Thymus (tissue), 11 donors: ENCODE measurements around the gene ALG14. TPM values are rescaled to one million over a fixed set of nuclear protein-coding genes. Genes with fewer than 3 reads are reported as not detected.

Experiments used
- DNase-seq, 9 donors: peaks; one replicate each; pipeline ENCODE4 v3.0.0-alpha.2; 2013; ENCODE audit warnings: low spot score in 9 of 9, low read depth in 6 of 9, missing footprints in 1 of 9
- H3K27ac ChIP-seq, 2 donors: one replicate each; pipeline ENCODE4 v1.5.1; 2013; ENCODE audit warnings: control low read depth in 1 of 2, low read depth in 1 of 2, low read length in 1 of 2, mild to moderate bottlenecking in 1 of 2, moderate library complexity in 1 of 2
- H3K27me3 ChIP-seq, 2 donors: one replicate each; pipeline ENCODE4 v1.5.1; 2013; ENCODE audit warnings: low read length in 1 of 2; ENCODE audit not compliant: control insufficient read depth in 2 of 2, insufficient read depth in 1 of 2
- H3K36me3 ChIP-seq, 2 donors: one replicate each; pipeline ENCODE4 v1.5.1; 2013; ENCODE audit warnings: low read length in 1 of 2, mild to moderate bottlenecking in 1 of 2, moderate library complexity in 1 of 2; ENCODE audit not compliant: control insufficient read depth in 2 of 2, insufficient read depth in 2 of 2
- H3K4me1 ChIP-seq, 2 donors: one replicate each; pipeline ENCODE4 v1.5.1; 2013; ENCODE audit warnings: low read length in 2 of 2; ENCODE audit not compliant: control insufficient read depth in 2 of 2, insufficient read depth in 2 of 2
- H3K4me3 ChIP-seq, 2 donors: one replicate each; pipeline ENCODE4 v1.5.1; 2013; ENCODE audit warnings: low read length in 2 of 2, control low read depth in 1 of 2, mild to moderate bottlenecking in 1 of 2
- H3K9me3 ChIP-seq, 2 donors: one replicate each; pipeline ENCODE4 v1.5.1; 2013; ENCODE audit warnings: low read length in 1 of 2, mild to moderate bottlenecking in 1 of 2; ENCODE audit not compliant: control insufficient read depth in 2 of 2, insufficient read depth in 1 of 2
- WGBS: extraction: QIAGEN DNeasy Blood & Tissue Kit; methylation state at CpG from one replicate; pipeline ENCODE4 v1.1.7; 2013; 5-methylcytosine and 5-hydroxymethylcytosine counted together
- polyA plus RNA-seq: library from polyadenylated mRNA; stranded (reverse); fragments of 200-250 nt; gene quantifications from one replicate; pipeline ENCODE4 v1.2.3, GENCODE V29; 2013
- total RNA-seq: library from RNA; stranded (reverse); fragments of 120-200 nt; gene quantifications from one replicate; pipeline ENCODE4 v1.2.4, GENCODE V29; 2013
- donor health status: healthy.

The ALG14 gene
- total and polyA plus RNA-seq, 2 donors = 1.3 to 4.3 TPM

DNA sequence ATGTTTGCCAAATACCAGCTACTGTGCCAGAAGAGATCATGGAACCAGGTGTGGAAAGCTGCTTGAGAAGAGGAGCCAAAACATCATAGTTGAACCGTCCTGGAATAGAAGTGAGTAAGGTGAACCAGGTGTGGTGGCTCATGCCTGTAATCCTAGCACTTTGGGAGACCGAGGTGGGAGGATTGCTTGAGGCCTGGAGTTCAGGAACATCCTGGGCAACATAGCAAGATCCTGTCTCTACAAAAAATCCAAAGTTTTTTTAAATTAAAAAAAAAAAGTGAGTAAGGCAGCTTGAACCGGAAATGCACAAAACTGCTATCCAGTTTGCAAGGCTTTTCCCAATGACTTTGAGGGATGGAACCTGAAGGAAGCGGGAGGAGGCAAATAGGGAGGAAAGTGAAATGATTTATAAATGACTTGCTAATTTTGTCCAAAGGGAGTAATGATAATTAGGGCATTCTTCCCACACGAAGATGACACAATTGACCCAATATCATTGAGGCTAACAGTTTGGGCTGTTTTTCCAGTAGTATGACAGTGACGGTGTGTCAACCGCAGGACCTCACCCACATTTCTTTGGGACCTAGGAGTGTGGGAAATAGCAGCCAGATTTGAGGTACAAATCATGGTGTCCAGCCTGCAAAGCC is 144.3 kb downstream of the ALG14 start:
- DNase-seq = no peak
- H3K4me3 ChIP-seq = no peak overlapping the region
- H3K27ac ChIP-seq = no peak overlapping the region
- no peaks in the 10 kb centered on the region for H3K36me3 ChIP-seq
- peaks cover 27 to 38% of the 10 kb centered on the region in 2 donors for H3K27me3 ChIP-seq
- WGBS = 97% methylated on average over 7 of the region's 7 CpGs
- H3K9me3 ChIP-seq = no peaks in the 10 kb centered on the region
- H3K4me1 ChIP-seq = peaks cover 2 to 12% of the 10 kb centered on the region in 2 donors

DNA sequence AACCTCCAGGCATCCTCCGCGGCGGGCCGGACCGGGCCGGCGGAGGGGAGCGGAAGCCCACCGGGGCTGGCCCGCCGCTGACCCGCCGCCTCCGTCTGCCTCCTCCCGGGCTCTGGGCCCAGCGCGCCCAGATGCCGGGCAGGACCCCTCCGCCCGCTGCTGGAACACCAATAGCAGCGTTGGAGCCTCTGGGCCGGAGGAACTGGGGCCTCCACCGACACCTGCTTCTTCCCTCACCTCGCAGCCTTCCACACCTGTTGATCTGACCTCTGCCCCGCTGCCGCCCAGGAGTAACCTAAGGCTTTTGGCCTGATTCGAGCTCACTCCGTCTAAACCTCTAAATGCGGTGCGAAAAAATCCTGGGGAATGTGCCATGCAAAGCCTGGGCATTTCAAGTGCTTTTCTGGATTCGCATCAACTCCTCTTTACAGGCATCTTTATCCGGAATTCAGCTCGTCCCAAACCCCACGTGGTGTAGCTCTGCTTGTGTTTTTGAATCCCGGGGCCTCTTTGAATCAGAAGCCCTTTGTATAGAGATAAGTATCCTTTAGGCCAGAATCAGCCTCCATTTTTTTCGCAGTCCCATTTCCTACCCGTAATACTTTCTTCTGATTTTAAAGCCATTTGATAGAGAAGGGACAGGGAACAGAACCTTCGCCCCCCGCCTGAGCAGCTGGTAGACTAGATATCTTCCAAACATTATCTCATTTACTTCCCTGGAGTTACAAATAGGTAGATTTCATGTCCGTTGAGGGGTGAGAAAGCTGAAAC is 145.2 kb downstream of the ALG14 start:
- Histone ChIP-seq H3K27me3 (peaks cover 27 to 38% of the 10 kb centered on the region in 2 donors), H3K27ac (peak overlapping the region in 1 of 2 donors; percentile 71), H3K4me3 (peak overlapping the region in 1 of 2 donors; percentile 52), H3K9me3 (no peaks in the 10 kb centered on the region), H3K4me1 (peaks cover 2 to 12% of the 10 kb centered on the region in 2 donors), H3K36me3 (no peaks in the 10 kb centered on the region)
- 28% methylated on average over 40 of the region's 40 CpGs for WGBS
- DNase-seq = no peak

GRCh38 chr1:94926915-94927404 is 145.8 kb downstream of the ALG14 start, which contains the start of gene CNN3:
Gene CNN3, minus strand, starts transcription at chr1:94927110. Its CDS starts 216 bp downstream, at chr1:94926894.
- peak within 1 kb of the TSS; percentile 52 to 56 for H3K4me3 ChIP-seq
- H3K36me3 ChIP-seq = no peaks in the 10 kb centered on the region
- H3K27ac ChIP-seq = peak within 1 kb of the TSS; percentile 80 to 84
- under 1% methylated on average over 57 of the region's 57 CpGs for WGBS
- H3K4me1 ChIP-seq = peaks cover 2 to 12% of the 10 kb centered on the region in 2 donors
- DNase-seq = peak in 7 of 9 donors; percentile 36 to 78 (median 56)
- H3K27me3 ChIP-seq = peaks cover 27 to 38% of the 10 kb centered on the region in 2 donors
- no peaks in the 10 kb centered on the region for H3K9me3 ChIP-seq

DNA sequence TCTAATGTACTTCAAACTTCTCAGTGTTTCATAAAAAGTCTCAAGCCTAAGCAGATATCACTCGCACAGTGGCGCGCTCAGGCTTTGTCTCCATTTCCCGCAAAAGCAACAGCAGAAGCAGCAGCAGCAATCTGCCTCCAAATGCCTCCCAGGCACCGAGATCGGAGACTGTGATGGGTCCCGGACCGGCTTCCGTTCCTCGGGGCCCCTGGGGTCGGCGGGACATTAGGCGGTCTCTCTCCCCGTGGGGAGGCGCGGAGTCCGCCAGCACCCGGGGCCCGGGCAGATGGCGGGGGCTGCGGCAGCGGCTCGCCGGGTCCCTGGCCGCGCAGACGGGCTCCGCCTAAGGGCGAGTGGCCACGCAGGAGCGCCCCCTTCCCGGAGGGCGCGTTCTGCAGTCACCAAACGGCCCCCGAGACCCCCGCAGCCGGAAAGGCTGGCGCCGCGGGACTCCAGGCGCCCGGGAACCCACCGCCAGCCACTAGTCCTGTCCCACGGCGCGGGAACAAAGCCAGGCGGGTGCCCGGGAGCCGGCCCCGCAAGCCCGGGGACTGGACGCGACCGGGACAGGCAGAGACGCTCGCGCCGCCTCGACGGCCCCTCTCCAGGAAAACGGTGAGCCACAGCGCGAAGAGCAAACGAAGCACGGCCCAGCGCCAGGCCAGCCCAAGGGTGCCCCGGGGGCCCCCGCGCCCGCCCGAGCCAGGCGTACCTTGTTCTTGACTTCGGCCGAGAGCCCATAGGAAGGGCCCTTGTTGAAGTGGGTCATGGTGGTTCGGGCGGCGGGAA is 146.4 kb downstream of the ALG14 start:
- WGBS = 1% methylated on average over 78 of the region's 78 CpGs
- DNase-seq = peak in 7 of 9 donors; percentile 26 to 70 (median 43)
- Histone ChIP-seq H3K27me3 (peaks cover 27 to 38% of the 10 kb centered on the region in 2 donors), H3K4me3 (peak overlapping the region; percentile 52 to 56), H3K9me3 (no peaks in the 10 kb centered on the region), H3K36me3 (no peaks in the 10 kb centered on the region), H3K4me1 (peaks cover 2 to 12% of the 10 kb centered on the region in 2 donors), H3K27ac (peak overlapping the region; percentile 80 to 84)

DNA sequence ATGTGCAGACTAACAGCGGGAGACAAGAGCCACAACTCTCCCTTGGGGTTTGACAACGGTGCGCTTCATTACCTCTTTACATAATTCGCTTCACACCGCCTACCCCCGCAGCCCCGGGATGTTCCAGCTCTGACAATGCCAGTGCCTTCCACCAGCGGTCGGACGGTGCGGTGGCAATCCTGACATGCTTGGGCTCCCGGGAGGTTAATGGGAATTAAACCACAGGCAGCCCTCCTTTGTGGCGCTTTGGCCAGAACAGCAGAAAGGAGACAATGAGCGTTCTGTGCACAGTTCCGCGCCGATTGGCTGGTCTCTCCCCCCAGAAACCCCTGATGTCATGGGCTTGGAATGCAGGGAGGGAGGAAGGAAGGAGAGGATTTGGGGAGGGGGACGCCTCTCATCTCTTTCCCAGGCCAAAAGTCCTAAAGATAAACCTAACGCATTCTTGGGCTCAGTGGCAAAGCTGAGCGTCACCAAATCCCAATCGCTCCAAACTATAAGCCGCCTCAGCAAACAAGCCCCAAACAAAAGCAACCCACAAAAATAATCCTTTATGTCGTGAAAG is 147.1 kb downstream of the ALG14 start:
- 11% methylated on average over 23 of the region's 23 CpGs for WGBS
- Histone ChIP-seq H3K27ac (peak overlapping the region; percentile 1 to 80), H3K27me3 (peaks cover 27 to 38% of the 10 kb centered on the region in 2 donors), H3K4me3 (peak overlapping the region; percentile 52 to 56), H3K9me3 (no peaks in the 10 kb centered on the region), H3K4me1 (peaks cover 2 to 12% of the 10 kb centered on the region in 2 donors), H3K36me3 (no peaks in the 10 kb centered on the region)
- peak in 2 of 9 donors; percentile 8 to 45 for DNase-seq

GRCh38 chr1:94925004-94925403 is 147.7 kb downstream of the ALG14 start:
- Histone ChIP-seq H3K27ac (peak overlapping the region in 1 of 2 donors; percentile 80), H3K36me3 (no peaks in the 10 kb centered on the region), H3K4me3 (peak overlapping the region; percentile 52 to 56), H3K9me3 (no peaks in the 10 kb centered on the region), H3K27me3 (peaks cover 27 to 38% of the 10 kb centered on the region in 2 donors), H3K4me1 (peaks cover 2 to 12% of the 10 kb centered on the region in 2 donors)
- DNase-seq = no peak
- 43% methylated on average over 2 of the region's 2 CpGs for WGBS

Other genes with a start within 250 kb of the ALG14 start
- 74.1 TPM for gene CNN3, start 145.8 kb downstream of the ALG14 start, total RNA-seq
- 131 TPM for gene CNN3, start 145.8 kb downstream of the ALG14 start, polyA plus RNA-seq
- 1.5 TPM for gene TLCD4, start 44.4 kb upstream of the ALG14 start, total RNA-seq
- gene TLCD4, start 44.4 kb upstream of the ALG14 start, polyA plus RNA-seq = 0.71 TPM
- gene RWDD3, start 161.3 kb upstream of the ALG14 start, total RNA-seq = 35.4 TPM
- 87.8 TPM for gene RWDD3, start 161.3 kb upstream of the ALG14 start, polyA plus RNA-seq